PC-9 (cell line): Measurements from ENCODE around the gene ATOH8. TPM values are rescaled to one million over a fixed set of nuclear protein-coding genes. Genes with fewer than 3 reads are reported as not detected.

Experiments used
- BruUV-seq: library from RNA; stranded (reverse); fragments of 400-500 nt; replicated peaks from 2 replicates; lab custom pipeline; 2021; lab: Mats Ljungman, UMichigan
- CTCF ChIA-PET: fragments of 300-600 bp; sonication (Branson Sonifier 250); formaldehyde crosslinking; loops from one replicate; lab custom pipeline; 2022; ENCODE audit warnings: antibody characterized with exemption; lab: Charles Lee
- POLR2A ChIA-PET: fragments of 300-600 bp; sonication (Branson Sonifier 250); formaldehyde crosslinking; loops from one replicate; lab custom pipeline; 2022; ENCODE audit warnings: antibody characterized with exemption; ENCODE audit not compliant: unreplicated experiment; lab: Charles Lee
- DNase-seq, 2 experiments: peaks; one replicate each; pipeline versions ENCODE4 v3.0.0 to v3.0.0-alpha.2; 2015 to 2022; ENCODE audit warnings: mixed read lengths in 1 of 2
- H2AFZ ChIP-seq: fragments of 200-600 bp; sonication (generic); 2 replicates; pipeline ENCODE4 v1.8.1; 2017; ENCODE audit warnings: antibody characterized with exemption
- H3F3A ChIP-seq: fragments of 200-600 bp; sonication (generic); 2 replicates; pipeline ENCODE4 v1.8.1; 2017; ENCODE audit warnings: antibody characterized with exemption, mild to moderate bottlenecking, low read depth; ENCODE audit not compliant: insufficient read depth
- H3K27ac ChIP-seq: fragments of 200-600 bp; sonication (generic); 2 replicates; pipeline ENCODE4 v1.6.1; 2016; ENCODE audit warnings: mixed run types
- H3K27me3 ChIP-seq: fragments of 200-600 bp; sonication (generic); 2 replicates; pipeline ENCODE4 v1.6.1; 2016; ENCODE audit warnings: low read depth, mixed run types; ENCODE audit not compliant: insufficient read depth
- H3K36me3 ChIP-seq: fragments of 200-600 bp; sonication (generic); 2 replicates; pipeline ENCODE4 v1.6.1; 2016; ENCODE audit warnings: low read depth, mixed run types
- H3K4me1 ChIP-seq: fragments of 200-600 bp; sonication (generic); replicated peaks from 2 replicates; pipeline ENCODE4 v1.6.1; 2016; ENCODE audit warnings: mixed run types; ENCODE audit not compliant: insufficient read depth
- H3K4me2 ChIP-seq: fragments of 200-600 bp; sonication (generic); 2 replicates; pipeline ENCODE4 v1.6.1; 2017; ENCODE audit warnings: mixed run types
- H3K4me3 ChIP-seq: fragments of 200-600 bp; sonication (generic); 2 replicates; pipeline ENCODE4 v1.6.1; 2016; ENCODE audit warnings: mixed run types
- H3K79me2 ChIP-seq: fragments of 200-600 bp; sonication (generic); 2 replicates; pipeline ENCODE4 v1.6.1; 2017; ENCODE audit warnings: low read depth, mixed run types
- H3K9me2 ChIP-seq: fragments of 200-600 bp; sonication (generic); 2 replicates; pipeline ENCODE4 v1.8.1; 2017; ENCODE audit warnings: mild to moderate bottlenecking; ENCODE audit not compliant: insufficient read depth
- H3K9me3 ChIP-seq: fragments of 200-600 bp; sonication (generic); 2 replicates; pipeline ENCODE4 v1.8.1; 2016; ENCODE audit warnings: low read depth; ENCODE audit not compliant: insufficient read depth
- H4K20me1 ChIP-seq: fragments of 200-600 bp; sonication (generic); 2 replicates; pipeline ENCODE4 v1.8.1; 2017; ENCODE audit not compliant: insufficient read depth
- CTCF ChIP-seq: fragments of 200-600 bp; sonication (generic); conservative IDR thresholded peaks from 2 replicates; pipeline ENCODE4 v1.6.1; 2017; ENCODE audit warnings: mixed run types, antibody characterized with exemption, mild to moderate bottlenecking, moderate library complexity
- EZH2 ChIP-seq: fragments of 200-600 bp; sonication (generic); IDR thresholded peaks from 2 replicates; pipeline ENCODE4 v1.8.0; 2017; ENCODE audit warnings: antibody characterized with exemption, low read depth
- intact Hi-C: fragments of 100-400 bp; cut with micrococcal nuclease; formaldehyde crosslinking; loops from one replicate; pipeline ENCODE4 v1.10.0; 2022; ENCODE audit not compliant: unreplicated experiment
- total RNA-seq: library from RNA; stranded (reverse); gene quantifications from 2 replicates; pipeline ENCODE4 v1.2.3, GENCODE V29; 2021

ATOH8 gene
- total RNA-seq, 1 experiment from 2014 or later = not detected

- Histone ChIP-seq H3K27ac (no peak overlapping the region), H3K79me2 (no peaks in the 10 kb centered on the region), H3K27me3 (no peaks in the 10 kb centered on the region), H3K4me3 (no peak overlapping the region), H3F3A (peaks cover 14% of the 10 kb centered on the region), H3K9me3 (no peaks in the 10 kb centered on the region), H2AFZ (no peak overlapping the region), H3K9me2 (no peaks in the 10 kb centered on the region), H4K20me1 (no peaks in the 10 kb centered on the region), H3K4me2 (no peak overlapping the region), H3K36me3 (no peaks in the 10 kb centered on the region), H3K4me1 (peaks cover 37% of the 10 kb centered on the region)
- intact Hi-C loops = loop anchor here (5.0 kb wide), 1 partner anchor 297 kb away; the partner anchor contains the start of gene CAPG
- no peak for DNase-seq
- CTCF ChIA-PET = interaction anchor here (3.4 kb wide), 1 partner anchor 30 kb away, joined by 28 read pairs; no protein-coding TSS in a partner anchor
- TF ChIP-seq EZH2 (no peak), CTCF (no peak)
- no TSS peak for BruUV-seq
- POLR2A ChIA-PET = interaction anchor here (0.6 kb wide), 1 partner anchor 907 kb away, joined by 5 read pairs; no protein-coding TSS in a partner anchor
These were observed 44.4 kb upstream of the ATOH8 start for GRCh38 chr2:85709401-85709811.

- POLR2A ChIA-PET = no interaction called here
- intact Hi-C loops = no loop called here
These were observed 42.9 kb upstream of the ATOH8 start for GRCh38 chr2:85710687-85711577.

GRCh38 chr2:85711578-85712060 lies 42.2 kb upstream of the ATOH8 start:
- Histone ChIP-seq H3K36me3 (no peaks in the 10 kb centered on the region), H4K20me1 (no peaks in the 10 kb centered on the region), H3K4me1 (peaks cover 15% of the 10 kb centered on the region), H3K79me2 (no peaks in the 10 kb centered on the region), H3K4me3 (no peak overlapping the region), H3K9me2 (no peaks in the 10 kb centered on the region), H3K27me3 (no peaks in the 10 kb centered on the region), H3K4me2 (no peak overlapping the region), H3K27ac (no peak overlapping the region), H2AFZ (no peak overlapping the region), H3K9me3 (no peaks in the 10 kb centered on the region), H3F3A (no peaks in the 10 kb centered on the region; the same call in 1 of the 2 replicates)
- intact Hi-C loops = no loop called here
- ChIA-PET CTCF (no interaction called here), POLR2A (no interaction called here)
- TF ChIP-seq CTCF (no peak), EZH2 (no peak)
- DNase-seq = no peak
- no TSS peak for BruUV-seq

More at GRCh38 chr2:85710687-85711577, 42.9 kb upstream of the ATOH8 start:
- no peak overlapping the region for H3K4me2 ChIP-seq
- H3K36me3 ChIP-seq = no peaks in the 10 kb centered on the region
- H3K4me3 ChIP-seq = no peak overlapping the region
- CTCF ChIA-PET = no interaction called here
- no peak overlapping the region for H2AFZ ChIP-seq
- BruUV-seq = no TSS peak
- H3K4me1 ChIP-seq = peaks cover 22% of the 10 kb centered on the region
- no peaks in the 10 kb centered on the region for H3K9me2 ChIP-seq
- peaks cover 6% of the 10 kb centered on the region for H3F3A ChIP-seq
- no peak overlapping the region for H3K27ac ChIP-seq
- no peaks in the 10 kb centered on the region for H3K27me3 ChIP-seq
- no peak for TF ChIP-seq CTCF
- no peak for TF ChIP-seq EZH2
- no peak for DNase-seq
- H3K79me2 ChIP-seq = no peaks in the 10 kb centered on the region
- no peaks in the 10 kb centered on the region for H4K20me1 ChIP-seq
- no peaks in the 10 kb centered on the region for H3K9me3 ChIP-seq
